ENCODE data around the gene TRUB1.

DNA sequence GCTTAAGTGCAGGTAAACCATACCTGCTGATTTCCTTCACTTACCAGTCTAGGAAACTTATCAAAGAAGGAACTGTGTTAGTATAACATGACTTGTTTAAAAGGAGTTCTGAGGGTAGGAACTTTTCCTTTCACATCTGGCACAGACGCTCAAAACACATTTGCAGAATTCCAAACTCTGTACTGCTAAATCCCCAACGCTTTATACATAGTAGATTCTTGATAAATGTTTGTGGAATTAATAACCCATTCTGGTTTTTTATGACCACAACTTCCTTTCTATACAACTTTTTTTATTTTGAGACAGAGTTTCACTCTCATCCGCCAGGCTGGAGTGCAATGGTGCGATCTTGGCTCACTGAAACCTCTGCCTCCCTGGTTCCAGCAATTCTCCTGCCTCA, 7.7 kb upstream of the TRUB1 start:
- TF ChIP-seq, protein P1, sequence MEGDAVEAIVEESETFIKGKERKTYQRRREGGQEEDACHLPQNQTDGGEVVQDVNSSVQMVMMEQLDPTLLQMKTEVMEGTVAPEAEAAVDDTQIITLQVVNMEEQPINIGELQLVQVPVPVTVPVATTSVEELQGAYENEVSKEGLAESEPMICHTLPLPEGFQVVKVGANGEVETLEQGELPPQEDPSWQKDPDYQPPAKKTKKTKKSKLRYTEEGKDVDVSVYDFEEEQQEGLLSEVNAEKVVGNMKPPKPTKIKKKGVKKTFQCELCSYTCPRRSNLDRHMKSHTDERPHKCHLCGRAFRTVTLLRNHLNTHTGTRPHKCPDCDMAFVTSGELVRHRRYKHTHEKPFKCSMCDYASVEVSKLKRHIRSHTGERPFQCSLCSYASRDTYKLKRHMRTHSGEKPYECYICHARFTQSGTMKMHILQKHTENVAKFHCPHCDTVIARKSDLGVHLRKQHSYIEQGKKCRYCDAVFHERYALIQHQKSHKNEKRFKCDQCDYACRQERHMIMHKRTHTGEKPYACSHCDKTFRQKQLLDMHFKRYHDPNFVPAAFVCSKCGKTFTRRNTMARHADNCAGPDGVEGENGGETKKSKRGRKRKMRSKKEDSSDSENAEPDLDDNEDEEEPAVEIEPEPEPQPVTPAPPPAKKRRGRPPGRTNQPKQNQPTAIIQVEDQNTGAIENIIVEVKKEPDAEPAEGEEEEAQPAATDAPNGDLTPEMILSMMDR (IDR thresholded peaks at IDR 0.05; ENCODE audit: low read depth, low read length, poor library complexity, severe bottlenecking), result no peak
- no peak for TF ChIP-seq EZH2phosphoT487 (IDR thresholded peaks at IDR 0.05; ENCODE audit: borderline replicate concordance, low read length)
